CD4-positive, alpha-beta T cell treated with Interleukin-21 for 1 hour (primary cell): ENCODE measurements around the gene KLHL5.
"Not testable (repeated sequence)": the region's sequence is repeated elsewhere in the genome, so short reads cannot be mapped to it uniquely, and the experiment has no call there.

Source experiments
- DNase-seq: peaks from one replicate; pipeline ENCODE4 v3.0.0-alpha.2; 2020

The KLHL5 gene, protein sequence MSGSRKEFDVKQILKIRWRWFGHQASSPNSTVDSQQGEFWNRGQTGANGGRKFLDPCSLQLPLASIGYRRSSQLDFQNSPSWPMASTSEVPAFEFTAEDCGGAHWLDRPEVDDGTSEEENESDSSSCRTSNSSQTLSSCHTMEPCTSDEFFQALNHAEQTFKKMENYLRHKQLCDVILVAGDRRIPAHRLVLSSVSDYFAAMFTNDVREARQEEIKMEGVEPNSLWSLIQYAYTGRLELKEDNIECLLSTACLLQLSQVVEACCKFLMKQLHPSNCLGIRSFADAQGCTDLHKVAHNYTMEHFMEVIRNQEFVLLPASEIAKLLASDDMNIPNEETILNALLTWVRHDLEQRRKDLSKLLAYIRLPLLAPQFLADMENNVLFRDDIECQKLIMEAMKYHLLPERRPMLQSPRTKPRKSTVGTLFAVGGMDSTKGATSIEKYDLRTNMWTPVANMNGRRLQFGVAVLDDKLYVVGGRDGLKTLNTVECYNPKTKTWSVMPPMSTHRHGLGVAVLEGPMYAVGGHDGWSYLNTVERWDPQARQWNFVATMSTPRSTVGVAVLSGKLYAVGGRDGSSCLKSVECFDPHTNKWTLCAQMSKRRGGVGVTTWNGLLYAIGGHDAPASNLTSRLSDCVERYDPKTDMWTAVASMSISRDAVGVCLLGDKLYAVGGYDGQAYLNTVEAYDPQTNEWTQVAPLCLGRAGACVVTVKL

DNA sequence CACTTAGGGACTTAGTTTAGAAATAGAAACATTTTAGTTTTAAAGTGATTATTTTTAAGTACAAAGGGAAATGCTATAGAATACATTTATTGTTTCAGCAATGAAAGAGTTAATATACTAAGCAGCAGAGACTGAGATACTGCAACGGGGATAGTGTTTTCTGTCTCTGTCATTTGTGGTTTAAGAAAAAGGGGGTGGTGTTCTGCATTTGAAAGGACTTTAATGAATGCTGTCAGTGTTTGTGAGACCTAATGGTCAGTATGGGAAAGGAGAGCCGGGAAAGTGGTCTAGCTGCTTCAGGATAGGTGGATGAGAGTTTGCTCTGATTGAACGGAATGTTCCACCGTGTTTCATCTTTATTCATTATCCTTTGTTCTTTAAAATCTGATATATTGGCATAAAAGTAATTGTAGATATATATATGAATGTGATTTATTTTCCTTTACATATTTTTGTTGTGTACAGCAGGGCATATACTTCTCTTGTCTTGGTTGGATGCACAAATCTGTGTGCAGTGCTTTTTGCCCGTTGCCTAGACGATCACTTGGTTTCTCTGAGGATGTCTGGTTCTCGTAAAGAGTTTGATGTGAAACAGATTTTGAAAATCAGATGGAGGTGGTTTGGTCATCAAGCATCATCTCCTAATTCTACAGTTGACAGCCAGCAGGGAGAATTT, at the start of gene KLHL5:
KLHL5 (plus strand) TSS at position 139 of the 676 bp plus-strand sequence; CDS start at position 560, 421 bp downstream.
- no peak for DNase-seq

DNA sequence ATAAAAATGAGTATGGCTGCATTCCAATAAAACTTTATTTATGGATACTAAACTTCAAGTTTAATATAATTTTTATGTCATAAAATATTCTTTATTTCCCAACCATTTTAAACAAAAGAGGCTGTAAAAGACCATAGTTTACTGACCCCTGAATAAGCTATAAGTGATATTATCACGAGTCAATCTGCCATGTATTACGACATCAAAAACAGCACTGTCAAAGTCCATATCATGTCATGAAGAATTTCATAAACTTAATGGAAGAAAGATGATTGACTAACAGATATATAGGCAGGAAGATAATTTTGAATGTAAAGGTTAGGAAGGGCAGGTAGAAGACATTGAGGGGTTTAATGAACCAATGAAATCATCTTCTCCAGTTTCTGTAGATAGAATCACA, 48.0 kb upstream of the KLHL5 start:
- DNase-seq = no peak

DNA sequence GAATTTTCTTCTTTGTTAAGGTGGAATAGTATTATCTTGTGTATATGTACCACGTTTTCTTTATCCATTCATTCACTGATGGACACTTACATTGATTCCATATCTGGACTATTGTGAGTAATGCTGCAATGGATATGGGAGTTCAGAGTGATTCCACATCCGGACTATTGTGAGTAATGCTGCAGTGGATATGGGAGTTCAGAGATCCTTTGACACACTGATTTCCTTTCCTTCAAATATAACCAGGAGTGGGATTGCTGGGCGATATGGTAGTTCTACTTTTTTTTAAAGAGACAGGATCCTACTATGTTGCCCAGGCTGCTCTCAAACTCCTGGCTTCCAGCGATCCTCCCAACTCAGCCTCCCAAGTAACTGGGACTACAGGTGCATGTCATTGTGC, 41.9 kb upstream of the KLHL5 start:
- DNase-seq = no peak

DNA sequence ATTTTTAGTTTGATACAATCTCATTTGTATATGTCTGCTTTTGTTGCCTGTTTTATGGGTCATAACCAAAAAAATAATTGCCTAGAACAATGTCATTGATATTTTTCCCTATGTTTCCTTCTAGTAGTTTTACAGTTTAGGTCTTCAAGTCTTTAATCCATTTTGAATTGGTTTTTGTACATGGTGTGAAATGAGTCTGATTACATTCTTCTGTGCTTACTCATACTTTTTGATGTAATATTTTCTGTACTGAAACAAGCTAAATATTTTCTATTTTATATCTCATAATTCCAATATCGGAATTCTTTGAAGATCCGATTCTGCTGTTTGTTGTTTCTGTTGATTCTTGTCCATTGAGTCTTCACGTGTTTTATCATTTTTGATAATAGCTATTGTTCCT, 40.4 kb upstream of the KLHL5 start:
- DNase-seq = no peak

DNA sequence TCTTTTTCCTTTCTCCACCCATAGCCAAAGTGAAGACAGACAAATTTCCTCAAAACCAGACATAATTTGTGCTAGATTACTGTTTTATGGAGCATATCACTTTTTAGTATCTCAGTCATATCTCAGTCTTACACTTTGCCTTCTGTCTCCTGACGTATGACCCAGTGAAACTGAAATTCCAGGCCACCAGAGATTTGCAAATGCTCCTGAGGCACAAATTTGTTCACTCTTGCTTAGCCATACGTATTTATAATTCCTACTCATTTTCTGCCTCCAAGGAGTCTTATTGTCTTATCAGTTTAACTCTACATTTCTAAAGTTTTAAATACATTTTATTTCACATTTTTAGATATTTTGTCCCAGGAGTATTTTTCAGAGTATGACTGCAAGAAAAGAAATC, 39.8 kb upstream of the KLHL5 start:
- no peak for DNase-seq

DNA sequence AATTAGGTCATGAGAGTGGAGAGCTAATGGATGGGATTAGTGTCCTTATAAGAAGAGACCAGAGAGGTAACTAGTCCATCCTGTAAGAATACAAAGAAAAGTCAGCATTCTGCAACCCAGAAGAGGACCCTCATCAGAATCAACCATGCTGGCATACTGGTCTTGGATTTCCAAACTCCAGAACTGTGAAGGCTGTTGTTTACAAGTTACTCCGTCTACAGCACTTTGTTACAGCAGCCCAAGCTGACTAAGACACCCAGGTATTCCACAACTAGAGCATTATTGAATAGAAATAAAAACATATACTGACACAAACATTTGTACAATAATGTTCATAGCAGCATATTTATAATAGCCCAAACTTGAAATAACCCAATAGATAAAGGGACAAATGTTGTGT, 39.0 kb upstream of the KLHL5 start:
- no peak for DNase-seq

DNA sequence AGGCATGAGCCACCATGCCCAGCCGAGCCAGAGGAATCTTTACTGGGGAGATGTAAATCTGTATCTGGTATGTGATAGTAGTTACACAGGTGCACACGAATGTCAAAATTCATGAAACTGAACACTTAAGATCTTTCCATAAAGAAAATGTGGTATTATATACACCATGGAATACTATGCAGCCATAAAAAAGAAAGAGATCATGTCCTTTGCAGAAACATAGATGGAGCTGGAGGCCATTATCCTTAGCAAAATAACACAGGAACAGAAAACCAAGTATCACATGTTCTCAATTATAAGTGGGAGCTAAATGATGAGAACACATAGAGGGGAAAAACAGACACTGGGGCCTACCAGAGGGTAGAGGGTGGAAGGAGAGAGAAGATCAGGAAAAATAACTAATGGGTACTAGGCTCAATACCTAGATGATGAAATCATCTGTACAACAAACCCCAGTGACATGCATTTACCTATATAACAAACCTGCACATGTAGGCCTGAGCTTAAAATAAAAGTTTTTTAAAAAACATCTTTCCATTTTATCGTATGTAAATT, 37.6 kb upstream of the KLHL5 start:
- DNase-seq = no peak

DNA sequence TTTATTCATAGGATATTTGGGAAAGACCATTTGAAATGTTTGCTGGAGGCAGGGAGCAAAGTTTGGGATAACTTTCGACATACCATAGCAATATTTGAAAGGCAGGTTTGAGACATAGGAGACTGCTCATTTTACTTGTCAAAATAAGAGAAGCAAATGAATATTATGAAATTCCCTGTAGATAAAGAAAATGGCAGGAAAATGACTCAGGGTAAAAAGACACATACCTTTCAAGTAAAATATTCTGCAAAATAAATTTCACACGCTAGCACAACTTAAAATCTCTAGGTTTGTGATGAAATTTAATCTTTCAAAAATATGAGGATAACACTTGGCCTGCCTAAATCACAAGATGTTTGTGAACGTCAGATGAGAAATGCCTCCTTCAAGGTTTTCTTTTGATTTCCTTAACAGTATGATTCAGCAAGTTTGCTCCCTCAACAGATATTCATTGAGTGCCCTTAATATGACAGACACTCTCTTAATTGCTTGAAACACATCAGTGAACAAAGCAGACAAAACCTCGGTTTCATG, 36.4 kb upstream of the KLHL5 start:
- DNase-seq = no peak

DNA sequence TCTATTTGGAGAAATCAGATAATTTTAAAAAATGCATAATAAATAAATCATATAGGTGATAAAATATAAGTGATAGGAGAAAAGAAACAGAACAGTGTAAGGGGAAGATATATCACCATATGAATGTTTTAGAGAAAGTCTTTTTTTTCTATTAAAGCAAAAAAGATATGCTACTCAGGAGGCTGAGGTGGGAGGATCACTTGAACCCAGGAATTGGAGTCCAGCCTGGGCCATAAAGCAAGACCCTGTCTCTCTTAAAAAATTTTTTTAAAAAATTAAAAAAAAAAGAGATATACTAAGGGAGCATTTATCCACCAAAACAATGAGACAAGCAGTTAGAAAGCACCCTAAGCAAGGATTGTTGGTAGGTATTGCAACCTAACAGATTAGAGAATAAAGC, 35.9 kb upstream of the KLHL5 start:
- DNase-seq = no peak

DNA sequence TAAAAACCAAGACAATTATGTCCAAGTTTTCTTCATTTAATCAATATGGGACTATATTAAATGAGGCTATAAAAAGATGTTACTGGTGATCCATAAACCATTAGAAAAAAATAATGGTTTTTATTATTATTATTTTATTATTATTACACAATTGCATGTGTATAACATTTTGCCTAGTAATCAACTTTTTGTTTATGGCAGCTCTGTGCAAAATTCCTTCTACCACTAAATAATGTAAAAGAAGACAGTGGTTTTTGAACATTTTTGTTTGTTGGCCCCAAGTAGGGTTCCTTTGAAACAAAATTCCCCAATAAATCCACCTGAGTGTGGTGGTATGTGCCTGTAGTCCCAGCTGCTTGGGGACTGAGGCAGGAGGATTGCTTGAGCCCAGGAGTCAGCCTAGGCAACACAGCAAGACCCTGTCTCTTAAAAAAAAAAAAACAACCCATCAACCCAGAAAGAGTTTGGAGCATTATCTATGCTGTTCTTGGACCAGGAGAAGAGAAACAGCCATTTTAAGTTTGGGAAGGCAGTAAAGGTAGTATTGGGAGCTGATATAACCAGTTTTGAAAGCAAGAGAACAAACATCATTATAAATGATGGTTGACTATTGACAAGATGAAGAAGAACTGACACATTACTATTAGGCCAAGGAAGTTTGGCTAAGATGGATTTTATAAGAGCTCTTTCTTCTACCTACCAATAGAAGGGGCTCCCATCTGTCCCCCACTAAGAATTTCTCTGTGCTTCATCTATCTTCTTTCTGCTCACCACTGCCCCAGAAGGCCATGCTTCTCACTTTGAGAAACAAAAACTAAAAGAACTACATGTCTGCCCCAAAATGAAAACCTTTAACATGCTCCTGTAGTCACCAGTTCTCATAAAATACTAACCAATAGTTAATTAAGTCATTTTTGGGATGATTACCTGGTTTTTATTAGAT, 32.0 kb upstream of the KLHL5 start:
- peak; percentile 54 for DNase-seq

DNA sequence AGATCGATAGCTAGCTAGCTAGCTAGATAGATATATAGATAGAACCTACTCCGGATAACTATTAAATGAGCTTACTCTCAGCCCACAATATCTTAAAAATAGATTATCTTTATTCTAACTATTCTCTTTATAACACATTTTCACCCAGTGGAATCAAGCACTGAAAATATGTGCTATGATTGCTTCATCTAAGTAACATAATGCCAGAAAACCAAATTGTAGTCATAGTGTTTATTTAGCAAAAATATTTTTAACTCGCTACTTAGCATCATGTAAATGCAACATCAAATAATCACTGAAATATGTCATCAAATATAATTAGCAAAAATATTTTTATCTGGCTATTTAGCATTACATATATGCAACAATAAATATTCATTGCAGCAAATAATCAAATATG, 31.3 kb upstream of the KLHL5 start:
- DNase-seq = no peak

DNA sequence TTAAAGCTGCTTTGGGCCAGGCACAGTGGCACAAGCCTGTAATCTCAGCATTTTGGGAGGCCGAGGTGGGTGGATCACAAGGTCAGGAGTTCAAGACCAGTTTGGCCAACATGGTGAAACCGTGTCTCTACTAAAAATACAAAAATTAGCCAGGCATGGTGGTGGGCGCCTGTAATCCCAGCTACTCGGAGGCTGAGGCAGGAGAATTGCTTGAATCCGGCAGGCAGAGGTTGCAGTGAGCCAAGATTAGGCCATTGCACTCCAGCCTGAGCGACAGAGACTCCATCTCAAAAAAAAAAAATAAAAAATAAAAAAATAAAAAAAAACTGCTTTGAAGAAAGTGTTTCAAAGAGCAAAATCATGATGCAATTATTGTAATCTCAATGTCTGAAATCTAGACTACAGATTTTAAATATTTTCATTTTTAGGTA, 30.4 kb upstream of the KLHL5 start:
- not testable (repeated sequence) for DNase-seq

DNA sequence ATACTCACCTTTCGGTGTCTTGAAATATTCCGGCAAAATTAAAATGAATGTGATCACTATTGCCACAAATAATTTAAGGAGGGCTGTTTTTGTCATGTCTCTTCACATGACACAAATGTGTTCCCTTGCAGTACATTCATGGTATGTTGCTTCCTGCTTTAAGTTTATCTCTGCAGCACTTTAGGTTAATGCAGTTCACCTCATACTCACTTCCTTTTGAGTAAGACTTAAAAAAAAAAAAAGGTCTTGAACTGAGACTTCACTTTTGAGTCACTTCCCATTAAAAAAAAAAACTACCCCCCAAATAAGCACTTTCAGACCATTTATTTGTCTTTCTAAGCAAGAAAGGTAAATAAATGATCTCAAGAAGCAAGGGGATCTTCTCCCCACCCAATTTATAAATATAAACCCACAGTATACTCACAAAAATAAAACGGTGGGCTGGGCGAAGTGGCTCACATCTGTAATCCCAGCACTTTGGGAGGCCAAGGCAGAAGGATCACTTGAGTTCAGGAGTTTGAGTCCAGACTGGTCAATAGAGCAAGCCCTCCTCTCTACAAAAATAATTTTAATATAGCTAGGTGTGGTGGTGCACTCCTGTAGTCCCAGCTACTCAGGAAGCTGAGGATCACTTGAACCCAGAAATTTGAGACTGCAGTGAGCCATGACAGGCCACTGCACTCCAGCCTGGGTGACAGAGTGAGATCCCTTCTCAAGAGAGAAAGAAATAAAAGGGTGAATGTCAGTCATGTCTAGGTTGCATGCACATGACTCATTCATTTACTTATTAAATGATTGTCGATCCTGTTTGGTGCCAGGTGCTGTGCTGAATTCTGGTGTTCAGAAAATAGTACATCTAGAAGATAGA, 29.6 kb upstream of the KLHL5 start, which contains the start of gene TMEM156:
TMEM156 (minus strand) TSS at position 192 of the 868 bp plus-strand sequence; CDS start at position 96, 96 bp downstream.
- DNase-seq = peak; percentile 80

DNA sequence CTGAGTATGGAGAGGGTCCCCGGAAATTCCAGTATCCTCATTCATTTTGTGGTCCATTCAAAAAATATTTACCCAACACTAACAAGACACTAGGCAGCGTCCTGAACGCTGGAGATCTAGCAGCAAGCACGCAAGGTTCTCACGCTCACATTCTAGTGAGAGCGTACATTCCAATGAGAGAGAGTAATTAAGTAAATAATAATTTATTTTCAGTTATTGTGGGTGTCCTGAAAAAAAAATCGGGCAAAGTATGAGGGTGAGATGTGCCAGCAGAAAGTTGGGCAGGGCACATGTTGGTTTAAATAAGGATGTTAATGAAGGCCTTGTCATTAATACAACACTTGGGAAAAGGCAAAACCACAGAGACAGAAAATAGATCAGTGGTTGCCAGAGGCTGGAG, 25.9 kb upstream of the KLHL5 start:
- no peak for DNase-seq

DNA sequence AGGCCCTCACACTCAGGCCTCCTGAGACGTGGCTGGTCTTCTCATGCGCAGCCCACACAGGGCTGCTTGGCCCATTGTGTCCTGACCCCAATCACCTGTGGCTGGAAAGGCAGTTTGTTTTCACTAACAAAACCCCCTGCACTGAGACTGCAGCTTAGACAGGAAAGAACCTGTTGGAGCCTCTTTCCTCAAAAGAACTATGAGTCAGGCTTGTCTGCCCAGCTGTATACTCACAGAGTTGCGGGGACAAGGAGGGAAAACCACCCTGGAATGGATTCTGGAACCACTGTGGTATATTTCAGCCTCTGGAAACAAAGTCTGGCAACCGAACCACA, 24.6 kb upstream of the KLHL5 start:
- no peak for DNase-seq

DNA sequence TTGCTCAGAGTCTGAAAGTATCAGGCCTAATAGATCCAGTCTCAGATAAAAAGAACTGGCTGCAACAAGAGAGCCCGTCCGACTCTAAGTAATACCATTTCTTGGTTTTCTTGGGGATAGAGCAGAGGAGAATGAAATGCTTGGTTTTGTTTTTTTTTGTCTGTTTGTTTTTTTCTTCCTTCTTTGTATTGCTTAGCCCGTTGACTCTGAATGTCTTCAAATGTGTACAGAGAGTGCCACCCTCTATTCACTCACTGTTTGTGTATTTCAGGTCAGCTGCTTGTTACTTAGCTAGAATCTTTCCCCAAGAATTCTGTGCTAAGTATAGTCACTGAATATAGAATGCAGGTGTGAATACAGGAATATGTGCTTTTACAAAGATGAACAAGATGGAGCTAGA, 24.1 kb upstream of the KLHL5 start:
- no peak for DNase-seq

DNA sequence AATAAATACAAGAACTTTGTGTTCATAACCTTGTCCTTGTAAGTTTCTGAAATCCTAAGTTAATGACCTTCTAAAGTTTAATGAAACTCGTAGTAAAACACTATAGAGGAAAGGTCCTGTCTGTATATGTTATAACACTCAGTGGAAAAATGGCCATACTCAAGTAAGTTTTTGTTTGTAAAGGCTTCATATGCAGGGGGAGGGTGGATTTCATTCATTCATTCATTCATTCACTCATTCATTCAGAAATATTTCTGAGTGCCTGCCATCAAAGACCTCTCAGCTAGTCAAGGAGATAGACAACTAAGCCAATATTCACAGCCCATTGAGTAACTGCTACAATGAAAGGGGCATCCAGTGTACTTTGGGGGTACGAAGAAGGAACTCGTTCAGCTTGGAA, 22.9 kb upstream of the KLHL5 start:
- no peak for DNase-seq

DNA sequence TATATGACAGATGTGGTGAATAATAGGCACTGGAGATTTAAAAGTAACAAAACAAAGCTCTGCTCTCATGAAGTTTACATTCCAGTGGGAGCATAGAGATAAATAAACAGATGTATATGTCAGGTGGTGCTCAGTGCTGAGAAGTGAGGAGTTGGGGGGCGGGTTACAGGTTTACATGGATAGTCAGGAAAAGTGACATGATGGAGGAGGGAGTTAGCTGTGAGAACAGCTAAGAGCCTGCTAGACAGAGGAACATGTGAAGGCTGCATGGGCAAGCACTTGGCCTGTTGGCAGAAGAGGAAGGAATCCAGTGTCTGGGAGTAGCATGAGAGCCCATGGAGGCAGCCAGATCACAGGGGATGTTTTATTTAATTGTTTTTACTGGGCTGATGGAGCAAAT, 19.7 kb upstream of the KLHL5 start:
- DNase-seq = no peak

DNA sequence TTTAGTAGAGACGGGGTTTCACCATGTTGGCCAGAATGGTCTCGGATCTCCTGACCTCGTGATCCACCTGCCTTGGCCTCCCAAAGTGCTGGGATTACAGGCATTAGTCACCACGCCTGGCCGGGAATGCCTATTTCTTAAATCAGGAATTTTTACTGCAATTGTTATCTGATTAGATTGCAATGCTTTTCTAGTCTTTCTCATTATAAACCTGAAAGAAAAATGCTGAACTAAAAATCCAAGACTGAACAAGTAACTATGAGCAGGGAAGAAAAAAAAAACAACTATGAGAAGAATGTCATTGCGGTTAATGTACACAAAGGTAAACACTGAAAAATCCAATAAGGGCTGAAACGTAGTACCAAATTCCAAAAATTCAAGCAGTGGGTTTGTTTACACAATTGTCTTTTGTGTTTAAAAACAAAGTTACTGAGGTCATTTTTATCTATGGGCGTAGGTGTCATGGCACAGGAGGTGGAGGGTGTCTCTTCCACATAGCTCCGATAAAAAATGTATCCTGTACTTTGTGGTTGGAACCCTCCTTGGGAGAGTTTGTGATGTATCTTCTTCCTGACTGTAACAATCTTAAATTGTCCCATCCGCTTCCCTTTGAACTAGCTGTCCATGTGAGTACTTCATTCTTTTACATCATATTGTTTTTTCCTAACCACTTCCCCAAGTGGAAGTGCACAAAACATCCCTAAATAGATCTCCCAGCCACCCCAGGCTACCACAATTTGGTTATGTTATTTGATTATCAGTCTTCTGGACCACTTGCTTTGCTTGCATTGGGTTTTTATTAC, 18.8 kb upstream of the KLHL5 start:
- DNase-seq = no peak

DNA sequence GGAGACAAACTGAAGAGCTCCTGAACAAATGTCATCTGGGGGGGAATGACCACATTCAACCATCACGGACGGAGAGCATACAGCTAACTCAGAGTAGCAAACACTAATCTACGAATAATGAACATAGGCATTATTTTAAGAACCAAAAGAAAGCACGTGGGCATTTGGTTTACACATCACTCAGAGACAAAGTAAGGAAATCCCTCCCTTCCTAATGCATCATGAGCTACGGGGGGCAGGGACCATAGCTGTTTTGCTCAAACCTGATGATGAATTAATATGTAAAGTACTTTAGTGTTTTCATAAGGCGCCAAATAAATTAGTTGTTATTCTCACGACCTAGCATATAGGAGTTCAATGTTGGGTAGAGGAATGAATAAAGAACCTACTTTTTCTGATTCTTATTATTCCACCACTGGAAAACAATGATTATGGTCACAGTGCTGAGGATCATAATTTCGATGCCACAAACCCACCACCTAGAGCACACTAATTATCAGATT, 18.1 kb upstream of the KLHL5 start:
- DNase-seq = peak; percentile 31
